AG20443 (cell line): Measurements from ENCODE around the gene ACOX3.
"Not testable (repeated sequence)": the region's sequence is repeated elsewhere in the genome, so short reads cannot be mapped to it uniquely, and the experiment has no call there.

Source experiments
- DNase-seq: peaks from one replicate; pipeline ENCODE4 v3.0.0; 2012; ENCODE audit warnings: low spot score, mixed read lengths

ACOX3 gene

GRCh38 chr4:8433136-8433535 is 7.4 kb downstream of the ACOX3 start:
- DNase-seq = no peak

GRCh38 chr4:8431553-8431952 is 9.0 kb downstream of the ACOX3 start:
- no peak for DNase-seq

- peak; percentile 98 for DNase-seq
Observed at GRCh38 chr4:8428288-8429097, 12.0 kb downstream of the ACOX3 start.

- peak; percentile 71 for DNase-seq
Observed at GRCh38 chr4:8427761-8428287, 12.7 kb downstream of the ACOX3 start.

- DNase-seq = no peak
Observed at GRCh38 chr4:8427262-8427661, 13.3 kb downstream of the ACOX3 start.

GRCh38 chr4:8422786-8423185 is 17.7 kb downstream of the ACOX3 start:
- DNase-seq = no peak

- no peak for DNase-seq
Observed at GRCh38 chr4:8422327-8422726, 18.2 kb downstream of the ACOX3 start.

- DNase-seq = not testable (repeated sequence)
Observed at GRCh38 chr4:8420151-8420550, 20.4 kb downstream of the ACOX3 start.

- no peak for DNase-seq
Observed at GRCh38 chr4:8419222-8420041, 21.1 kb downstream of the ACOX3 start.

- DNase-seq = no peak
Observed at GRCh38 chr4:8417071-8417614, 23.4 kb downstream of the ACOX3 start.

- DNase-seq = no peak
Observed at GRCh38 chr4:8414377-8414776, 26.1 kb downstream of the ACOX3 start.

GRCh38 chr4:8412288-8412687 is 28.2 kb downstream of the ACOX3 start:
- no peak for DNase-seq

- no peak for DNase-seq
Observed at GRCh38 chr4:8411351-8412180, 29.0 kb downstream of the ACOX3 start.

- peak; percentile 62 for DNase-seq
Observed at GRCh38 chr4:8410641-8411271, 29.8 kb downstream of the ACOX3 start.

- DNase-seq = no peak
Observed at GRCh38 chr4:8410066-8410625, 30.4 kb downstream of the ACOX3 start.

GRCh38 chr4:8409264-8410065 is 31.1 kb downstream of the ACOX3 start:
- peak; percentile 61 for DNase-seq

- no peak for DNase-seq
Observed at GRCh38 chr4:8407756-8408155, 32.8 kb downstream of the ACOX3 start.

GRCh38 chr4:8407316-8407715 is 33.2 kb downstream of the ACOX3 start:
- DNase-seq = no peak

- DNase-seq = not testable (repeated sequence)
Observed at GRCh38 chr4:8406887-8407286, 33.6 kb downstream of the ACOX3 start.

- DNase-seq = no peak
Observed at GRCh38 chr4:8405516-8405875, 35.0 kb downstream of the ACOX3 start.
